ENCODE measurements around the gene ENTPD7. TPM values are rescaled to one million over a fixed set of nuclear protein-coding genes. Genes with fewer than 3 reads are reported as not detected.

ENTPD7 gene
- total RNA-seq, 4 donors from 2014 or later, result 3.3 to 4.8 (median 4.4) TPM

GRCh38 chr10:99748823-99749451, 89.6 kb downstream of the ENTPD7 start:
- Histone ChIP-seq H3K4me3 (no peak overlapping the region), H3K9me3 (no peaks in the 10 kb centered on the region), H3K4me1 (no peaks in the 10 kb centered on the region), H3K27me3 (no peaks in the 10 kb centered on the region), H3K27ac (replicated peaks in 1 of 4) (no peak overlapping the region), H3K36me3 (peaks cover 47 to 93% (median 79%) of the 10 kb centered on the region in 4 donors)
- WGBS, result 90% methylated on average over 2 of the region's 2 CpGs
- no peak for DNase-seq (ENCODE audit: extremely low spot score)
- intact Hi-C loops (cut with DNase I), result no loop called here
- TF ChIP-seq CTCF (IDR thresholded peaks at IDR 0.05) (no peak), POLR2AphosphoS5 (IDR thresholded peaks at IDR 0.05) (no peak), EP300 (IDR thresholded peaks at IDR 0.05) (no peak), POLR2A (IDR thresholded peaks at IDR 0.05; ENCODE audit: low read depth) (no peak)

- Histone ChIP-seq H3K27ac (replicated peaks in 1 of 4) (no peak overlapping the region), H3K9me3 (no peaks in the 10 kb centered on the region), H3K27me3 (no peaks in the 10 kb centered on the region), H3K4me1 (no peaks in the 10 kb centered on the region), H3K4me3 (no peak overlapping the region), H3K36me3 (peaks cover 43 to 93% (median 79%) of the 10 kb centered on the region in 4 donors)
- no peak for TF ChIP-seq CTCF (IDR thresholded peaks at IDR 0.05)
- TF ChIP-seq POLR2A (IDR thresholded peaks at IDR 0.05; ENCODE audit: low read depth), result no peak
- no peak for TF ChIP-seq POLR2AphosphoS5 (IDR thresholded peaks at IDR 0.05)
- TF ChIP-seq EP300 (IDR thresholded peaks at IDR 0.05), result no peak
- intact Hi-C loops (cut with DNase I), result no loop called here
- no peak for DNase-seq (ENCODE audit: extremely low spot score)
These were observed 91.3 kb downstream of the ENTPD7 start for GRCh38 chr10:99750641-99751040.

- Histone ChIP-seq H3K4me3 (no peak overlapping the region), H3K9me3 (no peaks in the 10 kb centered on the region), H3K27me3 (no peaks in the 10 kb centered on the region), H3K4me1 (no peaks in the 10 kb centered on the region), H3K36me3 (peaks cover 37 to 95% (median 80%) of the 10 kb centered on the region in 4 donors), H3K27ac (replicated peaks in 1 of 4) (no peak overlapping the region)
- 94% methylated on average over 1 of the region's 1 CpG for WGBS
- intact Hi-C loops (cut with DNase I), result no loop called here
- TF ChIP-seq POLR2A (IDR thresholded peaks at IDR 0.05; ENCODE audit: low read depth) (no peak), CTCF (IDR thresholded peaks at IDR 0.05) (no peak), EP300 (IDR thresholded peaks at IDR 0.05) (no peak)
- no peak for DNase-seq (ENCODE audit: extremely low spot score)
These were observed 95.4 kb downstream of the ENTPD7 start for GRCh38 chr10:99754670-99755069.

Small RNA genes within 50 kb of the gene (small RNA-seq; reads per million reads assigned to genes)
- 0 reads per million in 3 donors for gene AL133353.1

Other genes starting within 250 kb of the ENTPD7 start
- 10 to 100 TPM; 31.0 to 37.4 (median 36.0) TPM for gene GOT1, start 228.9 kb upstream of the ENTPD7 start, total RNA-seq
- under 1 TPM in 2 of 4 donors, not detected in 2; 0.19 to 0.34 TPM for gene NKX2-3, start 126.6 kb upstream of the ENTPD7 start, total RNA-seq
- gene SLC25A28, start 39.1 kb upstream of the ENTPD7 start, total RNA-seq, result 10 to 100 TPM; 29.8 to 42.8 (median 31.5) TPM
- 10 to 100 TPM; 21.0 to 30.5 (median 24.1) TPM for gene COX15, start 72.6 kb downstream of the ENTPD7 start, total RNA-seq
- 10 to 100 TPM; 17.6 to 28.7 (median 24.1) TPM for gene CUTC, start 72.7 kb downstream of the ENTPD7 start, total RNA-seq
- gene ABCC2, start 123.1 kb downstream of the ENTPD7 start, total RNA-seq, result 1 to 10 TPM in 1 of 4 donors, under 1 TPM in 3; 0.32 to 2.9 (median 0.42) TPM

Data from esophagus muscularis mucosa (tissue), 4 donors.